CD8-positive, alpha-beta memory T cell (primary cell): ENCODE results near the gene PLXND1. TPM values are rescaled to one million over a fixed set of nuclear protein-coding genes. Genes with fewer than 3 reads are reported as not detected.
"Not testable (repeated sequence)": the region's sequence is repeated elsewhere in the genome, so short reads cannot be mapped to it uniquely, and the experiment has no call there.

Source experiments
- CTCF ChIA-PET: fragments of 350-600 bp; sonication (Branson Sonifier 250); formaldehyde crosslinking; loops from one replicate; lab custom pipeline; 2021; ENCODE audit warnings: antibody characterized with exemption; lab: Charles Lee
- POLR2A ChIA-PET: fragments of 350-600 bp; sonication (Branson Sonifier 250); formaldehyde crosslinking; loops from one replicate; lab custom pipeline; 2021; ENCODE audit warnings: antibody characterized with exemption; lab: Charles Lee
- DNase-seq, 5 donors: peaks; one replicate each; pipeline versions ENCODE4 v3.0.0 to v3.0.0-alpha.2; 2020 to 2022; ENCODE audit warnings: mixed read lengths in 1 of 5
- H3K27ac ChIP-seq: one replicate; pipeline ENCODE4 v1.7.0; 2013; ENCODE audit warnings: low read depth, mild to moderate bottlenecking, low read length, moderate library complexity
- H3K27me3 ChIP-seq: 2 replicates; pipeline ENCODE4 v1.7.0; 2013; ENCODE audit warnings: low read length, mild to moderate bottlenecking; ENCODE audit not compliant: insufficient read depth, poor library complexity, severe bottlenecking
- H3K36me3 ChIP-seq: 2 replicates; pipeline ENCODE4 v1.7.0; 2013; ENCODE audit warnings: mild to moderate bottlenecking, low read length, moderate library complexity; ENCODE audit not compliant: insufficient read depth
- H3K4me1 ChIP-seq: 2 replicates; pipeline ENCODE4 v1.7.0; 2013; ENCODE audit warnings: mild to moderate bottlenecking, low read length, moderate library complexity; ENCODE audit not compliant: insufficient read depth
- H3K4me3 ChIP-seq: 2 replicates; pipeline ENCODE4 v1.7.0; 2013; ENCODE audit warnings: mild to moderate bottlenecking, low read length
- H3K9me3 ChIP-seq: 2 replicates; pipeline ENCODE4 v1.7.0; 2013; ENCODE audit warnings: mild to moderate bottlenecking, low read length
- H3K27ac Mint-ChIP-seq, 8 donors: one replicate each; pipeline ENCODE4 v1.8.0; 2020 to 2021; ENCODE audit warnings: mixed read lengths in 8 of 8, mild to moderate bottlenecking in 6 of 8, inconsistent platforms in 3 of 8, moderate library complexity in 3 of 8
- H3K27me3 Mint-ChIP-seq, 2 donors: one replicate each; pipeline ENCODE4 v1.8.0; 2020 to 2021; ENCODE audit warnings: mixed read lengths in 2 of 2, mild to moderate bottlenecking in 1 of 2, moderate library complexity in 1 of 2
- H3K36me3 Mint-ChIP-seq, 3 donors: one replicate each; pipeline ENCODE4 v1.8.0; 2020 to 2021; ENCODE audit warnings: mixed read lengths in 3 of 3, inconsistent platforms in 1 of 3, mild to moderate bottlenecking in 1 of 3
- H3K4me1 Mint-ChIP-seq, 3 donors: one replicate each; pipeline ENCODE4 v1.8.0; 2020 to 2021; ENCODE audit warnings: mixed read lengths in 3 of 3, inconsistent platforms in 1 of 3, mild to moderate bottlenecking in 1 of 3
- H3K4me3 Mint-ChIP-seq, 7 donors: one replicate each; pipeline ENCODE4 v1.8.0; 2020 to 2021; ENCODE audit warnings: mixed read lengths in 7 of 7, mild to moderate bottlenecking in 6 of 7, moderate library complexity in 4 of 7, inconsistent platforms in 2 of 7
- H3K9me3 Mint-ChIP-seq, 5 donors: one replicate each; pipeline ENCODE4 v1.8.0; 2020 to 2022; ENCODE audit warnings: mixed read lengths in 5 of 5, mild to moderate bottlenecking in 3 of 5, moderate library complexity in 2 of 5, inconsistent platforms in 1 of 5
- polyA plus RNA-seq: library from polyadenylated mRNA; unstranded; fragments of 300-500 nt; fragmentation: Illumina TruSeq; gene quantifications from one replicate; pipeline ENCODE4 v1.2.3, GENCODE V29; 2021
- total RNA-seq, 2 experiments: library from RNA; stranded (reverse); gene quantifications; one replicate each; pipeline ENCODE4 v1.2.3, GENCODE V29; 2021

PLXND1 gene
- total and polyA plus RNA-seq, 3 experiments from 2014 or later: 12.1 to 17.3 (median 15.2) TPM

DNA sequence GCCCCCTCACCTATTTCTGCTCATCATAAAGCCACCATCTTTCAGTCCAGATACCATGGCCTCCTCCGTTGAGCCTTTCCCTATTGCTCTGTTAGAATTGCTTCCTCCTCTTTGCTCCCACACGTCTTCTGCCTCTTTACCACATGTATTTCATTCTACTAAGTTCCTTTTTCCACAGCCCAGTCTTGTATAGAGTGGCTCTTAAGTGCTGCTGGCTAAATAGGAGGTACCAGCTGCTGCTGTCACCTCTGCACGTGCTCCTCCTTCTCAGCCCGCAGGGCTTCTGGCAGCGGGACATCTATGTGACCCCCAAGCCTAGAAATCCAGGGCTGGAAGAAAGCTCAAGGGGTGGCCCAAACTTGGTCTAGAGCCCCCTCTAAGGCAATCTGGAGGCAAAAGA is 38.8 kb upstream of the PLXND1 start:
- Mint-ChIP-seq H3K27ac (peak overlapping the region in 2 of 8 donors; percentile 54 to 88), H3K4me3 (no peak overlapping the region), H3K4me1 (peaks cover 2 to 3% (median 3%) of the 10 kb centered on the region in 3 donors), H3K9me3 (no peaks in the 10 kb centered on the region), H3K27me3 (peaks cover 0 to 2% of the 10 kb centered on the region in 2 donors), H3K36me3 (peaks cover 0 to 6% (median 0%) of the 10 kb centered on the region in 3 donors)
- ChIA-PET CTCF (interaction anchor here (1.4 kb wide), 1 partner anchor 155 kb away, joined by 5 read pairs; no protein-coding TSS in a partner anchor), POLR2A (no interaction called here)
- Histone ChIP-seq H3K36me3 (no peaks in the 10 kb centered on the region), H3K4me1 (no peaks in the 10 kb centered on the region), H3K4me3 (no peak overlapping the region), H3K27me3 (no peaks in the 10 kb centered on the region), H3K27ac (no peak overlapping the region), H3K9me3 (no peaks in the 10 kb centered on the region)
- no peak for DNase-seq

DNA sequence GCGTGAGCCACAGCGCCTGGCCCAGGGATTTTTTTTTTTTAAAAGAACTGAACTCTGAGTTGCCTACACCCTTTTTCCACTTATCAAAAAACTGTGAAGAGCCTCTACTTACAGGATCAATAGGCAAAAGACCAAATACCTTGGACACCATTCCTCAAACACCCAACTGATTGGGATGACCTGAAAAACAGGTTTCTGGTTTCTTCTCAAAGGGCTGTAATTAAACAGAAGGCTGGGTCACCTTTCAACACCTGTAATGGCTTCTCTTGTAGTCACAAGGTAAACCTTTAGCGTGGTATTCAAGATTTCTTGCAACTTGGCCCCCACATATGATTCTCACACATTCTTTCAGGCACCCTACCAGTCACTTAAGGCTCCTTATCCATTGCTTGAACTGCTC is 38.4 kb upstream of the PLXND1 start:
- no peaks in the 10 kb centered on the region for H3K4me1 Mint-ChIP-seq
- POLR2A ChIA-PET: no interaction called here
- Histone ChIP-seq H3K36me3 (no peaks in the 10 kb centered on the region), H3K27me3 (no peaks in the 10 kb centered on the region), H3K4me3 (no peak overlapping the region), H3K4me1 (no peaks in the 10 kb centered on the region), H3K9me3 (no peaks in the 10 kb centered on the region), H3K27ac (no peak overlapping the region)
- no peaks in the 10 kb centered on the region for H3K9me3 Mint-ChIP-seq
- H3K27me3 Mint-ChIP-seq: peaks cover 0 to 2% of the 10 kb centered on the region in 2 donors
- peaks cover 0 to 4% (median 0%) of the 10 kb centered on the region in 3 donors for H3K36me3 Mint-ChIP-seq
- no peak overlapping the region for H3K27ac Mint-ChIP-seq
- CTCF ChIA-PET: no interaction called here
- H3K4me3 Mint-ChIP-seq: no peak overlapping the region
- DNase-seq: no peak

DNA sequence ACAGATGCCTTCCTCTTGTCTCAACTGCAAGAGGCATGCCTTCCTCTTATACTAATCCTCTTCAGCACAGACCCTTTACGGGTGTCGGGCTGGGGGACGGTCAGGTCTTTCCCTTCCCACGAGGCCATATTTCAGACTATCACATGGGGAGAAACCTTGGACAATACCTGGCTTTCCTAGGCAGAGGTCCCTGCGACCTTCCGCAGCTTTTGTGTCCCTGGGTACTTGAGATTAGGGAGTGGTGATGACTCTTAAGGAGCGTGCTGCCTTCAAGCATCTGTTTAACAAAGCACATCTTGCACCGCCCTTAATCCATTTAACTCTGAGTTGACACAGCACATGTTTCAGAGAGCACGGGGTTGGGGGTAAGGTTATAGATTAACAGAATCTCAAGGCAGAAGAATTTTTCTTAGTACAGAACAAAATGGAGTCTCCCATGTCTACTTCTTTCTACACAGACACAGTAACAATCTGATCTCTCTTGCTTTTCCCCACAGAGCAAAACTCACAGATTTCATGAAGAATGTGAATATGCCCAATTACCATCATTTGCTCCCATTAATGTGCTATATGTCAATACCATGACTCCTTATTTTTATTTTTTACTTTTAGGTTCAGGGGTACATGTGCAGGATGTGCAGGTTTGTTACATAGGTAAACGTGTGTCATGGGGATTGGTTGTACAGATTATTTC is 35.2 kb upstream of the PLXND1 start:
- CTCF ChIA-PET, H3K4me1 ChIP-seq, H3K4me1 Mint-ChIP-seq, POLR2A ChIA-PET, H3K9me3 Mint-ChIP-seq, H3K4me3 ChIP-seq, H3K27me3 ChIP-seq, H3K27me3 Mint-ChIP-seq, DNase-seq, H3K4me3 Mint-ChIP-seq, H3K36me3 ChIP-seq, H3K27ac ChIP-seq, H3K9me3 ChIP-seq, H3K36me3 Mint-ChIP-seq: not testable (repeated sequence)
- peak overlapping the region in 2 of 8 donors; percentile 1 to 2 for H3K27ac Mint-ChIP-seq

DNA sequence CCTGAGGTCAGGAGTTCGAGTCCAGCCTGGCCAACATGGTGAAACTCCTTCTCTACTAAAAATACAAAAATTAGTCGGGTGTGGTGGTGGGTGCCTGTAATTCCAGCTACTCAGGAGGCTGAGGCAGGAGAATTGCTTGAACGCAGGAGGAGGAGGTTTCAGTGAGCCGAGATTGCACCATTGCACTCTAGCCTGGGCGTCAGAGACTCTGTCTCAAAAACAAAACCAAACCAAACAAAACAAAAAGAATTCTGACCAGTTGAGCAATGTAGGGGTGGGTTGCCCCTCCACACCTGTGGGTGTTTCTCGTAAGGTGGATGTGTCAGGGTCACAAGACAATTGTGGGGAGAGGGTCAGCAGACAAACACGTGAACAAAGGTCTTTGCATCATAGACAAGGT is 34.5 kb upstream of the PLXND1 start:
- H3K27ac Mint-ChIP-seq: peak overlapping the region in 1 of 8 donors; percentile 51
- H3K9me3 Mint-ChIP-seq, H3K4me3 Mint-ChIP-seq, H3K27me3 ChIP-seq, H3K9me3 ChIP-seq, H3K4me1 ChIP-seq, H3K27me3 Mint-ChIP-seq, H3K36me3 ChIP-seq, H3K36me3 Mint-ChIP-seq, DNase-seq, H3K4me1 Mint-ChIP-seq, POLR2A ChIA-PET, CTCF ChIA-PET, H3K4me3 ChIP-seq, H3K27ac ChIP-seq: not testable (repeated sequence)

DNA sequence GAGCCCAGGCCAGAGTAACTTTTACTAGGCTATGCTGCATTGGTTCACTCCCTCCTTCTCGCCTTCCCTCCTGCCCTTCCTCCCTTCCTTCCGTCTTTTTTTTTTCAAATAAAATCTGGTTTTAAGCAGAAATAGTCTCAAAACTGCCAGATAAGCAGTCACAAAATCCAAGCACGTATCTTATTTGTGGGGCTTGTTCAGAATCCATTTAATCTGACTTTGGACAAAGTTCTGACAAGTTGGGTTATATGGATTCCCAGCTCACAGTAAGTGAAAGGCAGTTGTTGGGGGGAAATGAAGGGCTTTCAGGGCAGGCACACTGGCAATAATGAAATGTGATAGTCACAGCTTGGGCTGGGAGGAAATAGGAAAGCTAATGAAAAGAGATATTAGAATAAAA is 32.0 kb upstream of the PLXND1 start:
- H3K27ac ChIP-seq: no peak overlapping the region
- no peak overlapping the region for H3K4me3 Mint-ChIP-seq
- no peaks in the 10 kb centered on the region for H3K27me3 ChIP-seq
- peaks cover 5 to 6% of the 10 kb centered on the region in 2 donors for H3K27me3 Mint-ChIP-seq
- no peak overlapping the region for H3K27ac Mint-ChIP-seq
- peaks cover 2% of the 10 kb centered on the region in 3 donors for H3K4me1 Mint-ChIP-seq
- ChIA-PET POLR2A (no interaction called here), CTCF (interaction anchor here (1.2 kb wide), 1 partner anchor 11 kb away, joined by 4 read pairs; no protein-coding TSS in a partner anchor)
- H3K4me3 ChIP-seq: no peak overlapping the region
- H3K36me3 Mint-ChIP-seq: peaks cover 0 to 2% (median 0%) of the 10 kb centered on the region in 3 donors
- no peak for DNase-seq
- no peaks in the 10 kb centered on the region for H3K36me3 ChIP-seq
- no peaks in the 10 kb centered on the region for H3K4me1 ChIP-seq
- H3K9me3 Mint-ChIP-seq: peaks cover 0 to 2% (median 0%) of the 10 kb centered on the region in 5 donors
- no peaks in the 10 kb centered on the region for H3K9me3 ChIP-seq

DNA sequence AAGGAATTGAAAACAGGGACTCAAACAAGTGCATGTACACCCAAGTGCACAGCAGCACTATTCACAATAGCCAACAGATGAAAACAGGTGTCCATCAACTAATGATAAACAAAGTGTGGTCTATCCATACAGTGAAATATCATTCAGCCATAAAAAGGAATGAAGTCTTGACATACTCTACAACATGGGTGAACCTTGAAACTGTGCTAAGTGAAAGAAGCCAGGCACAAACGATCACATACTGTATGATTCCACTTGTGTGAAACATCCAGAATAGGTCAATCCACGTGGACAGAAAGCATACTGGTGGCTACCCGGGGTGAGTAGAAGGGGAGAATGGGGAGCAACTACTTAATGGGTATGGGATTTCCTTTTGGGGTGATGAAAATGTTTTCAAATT is 29.6 kb upstream of the PLXND1 start:
- Histone ChIP-seq H3K4me3 (no peak overlapping the region), H3K9me3 (no peaks in the 10 kb centered on the region), H3K36me3 (no peaks in the 10 kb centered on the region), H3K27ac (no peak overlapping the region), H3K4me1 (no peaks in the 10 kb centered on the region), H3K27me3 (no peaks in the 10 kb centered on the region)
- Mint-ChIP-seq H3K27me3 (peaks cover 5 to 6% of the 10 kb centered on the region in 2 donors), H3K9me3 (peaks cover 0 to 2% (median 0%) of the 10 kb centered on the region in 5 donors), H3K36me3 (peaks cover 0 to 2% (median 0%) of the 10 kb centered on the region in 3 donors), H3K4me3 (no peak overlapping the region), H3K4me1 (peaks cover 3 to 5% (median 4%) of the 10 kb centered on the region in 3 donors), H3K27ac (no peak overlapping the region)
- CTCF ChIA-PET: no interaction called here
- POLR2A ChIA-PET: no interaction called here
- no peak for DNase-seq

DNA sequence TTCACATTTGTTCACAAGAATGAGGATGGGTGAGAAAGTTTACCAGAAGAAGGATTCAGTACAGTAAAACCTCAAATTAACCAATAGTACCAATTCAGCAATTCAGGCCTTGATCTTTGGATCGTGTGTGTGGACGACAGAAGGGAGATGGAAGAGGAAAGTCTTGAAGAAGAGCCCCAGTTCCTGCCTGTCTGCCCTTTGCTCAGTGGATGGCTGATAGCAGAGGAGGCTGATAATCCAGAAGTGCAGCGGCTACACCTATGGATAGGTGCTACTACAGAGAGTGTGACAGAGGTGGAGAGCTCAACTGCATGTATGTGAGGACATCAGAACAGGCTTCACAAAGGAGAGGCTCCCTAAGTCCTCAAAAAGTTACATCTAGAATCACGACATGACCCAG is 29.2 kb upstream of the PLXND1 start:
- ChIA-PET CTCF (interaction anchor here (0.9 kb wide), 1 partner anchor 11 kb away, joined by 4 read pairs; no protein-coding TSS in a partner anchor), POLR2A (no interaction called here)
- Histone ChIP-seq H3K4me1 (no peaks in the 10 kb centered on the region), H3K4me3 (no peak overlapping the region), H3K27ac (no peak overlapping the region), H3K27me3 (no peaks in the 10 kb centered on the region), H3K9me3 (no peaks in the 10 kb centered on the region), H3K36me3 (no peaks in the 10 kb centered on the region)
- Mint-ChIP-seq H3K4me3 (no peak overlapping the region), H3K36me3 (peaks cover 0 to 2% (median 0%) of the 10 kb centered on the region in 3 donors), H3K4me1 (peaks cover 3 to 5% (median 4%) of the 10 kb centered on the region in 3 donors), H3K27me3 (peaks cover 5 to 6% of the 10 kb centered on the region in 2 donors), H3K27ac (peak overlapping the region in 1 of 8 donors; percentile 31), H3K9me3 (peaks cover 0 to 2% (median 0%) of the 10 kb centered on the region in 5 donors)
- DNase-seq: no peak

DNA sequence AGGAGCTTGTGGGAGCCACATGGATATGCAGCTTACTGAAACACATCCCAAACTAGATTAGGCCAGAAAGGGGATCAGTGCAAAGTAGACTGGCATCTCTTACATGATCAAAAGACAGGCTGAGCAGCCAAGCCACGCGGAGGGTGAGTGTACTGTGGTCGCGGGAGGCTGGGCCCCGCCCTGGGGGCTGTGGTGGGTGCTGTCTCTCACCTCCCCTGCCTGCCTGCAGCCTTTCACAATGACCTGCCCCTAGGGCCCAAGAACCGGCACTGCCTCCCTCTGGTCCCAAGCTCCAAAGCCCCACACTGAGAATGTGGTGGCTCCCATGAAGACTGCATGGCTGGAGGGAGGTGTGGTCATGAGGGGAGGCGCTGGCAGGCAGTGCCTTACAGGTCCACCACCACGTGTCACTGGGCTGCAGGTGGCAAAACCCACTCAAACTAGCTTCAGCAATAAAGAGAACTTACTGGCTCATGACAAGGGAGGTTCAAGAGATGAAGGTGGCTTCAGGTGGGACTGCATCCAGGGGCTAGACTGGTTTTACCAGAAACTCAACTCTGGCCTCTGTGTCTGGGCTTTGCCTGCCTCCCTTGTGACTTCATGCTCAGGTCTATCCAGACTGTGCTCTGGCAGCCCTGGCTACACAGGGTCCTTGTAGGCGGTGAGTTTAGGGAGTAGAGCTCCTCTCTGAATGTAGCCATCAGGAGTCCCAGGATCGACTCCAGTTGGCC is 27.4 kb upstream of the PLXND1 start:
- ChIA-PET CTCF (interaction anchor here (1.6 kb wide), 1 partner anchor 300 kb away, joined by 3 read pairs; no protein-coding TSS in a partner anchor), POLR2A (no interaction called here)
- H3K9me3 Mint-ChIP-seq: peaks cover 0 to 2% (median 0%) of the 10 kb centered on the region in 5 donors

More for the DNA sequence above, 27.4 kb upstream of the PLXND1 start:
- DNase-seq: no peak
- Mint-ChIP-seq H3K36me3 (peaks cover 0 to 2% (median 0%) of the 10 kb centered on the region in 3 donors), H3K27ac (peak overlapping the region in 2 of 8 donors; percentile 52 to 84), H3K4me3 (no peak overlapping the region), H3K4me1 (peaks cover 3 to 5% (median 4%) of the 10 kb centered on the region in 3 donors), H3K27me3 (peaks cover 5 to 6% of the 10 kb centered on the region in 2 donors)
- Histone ChIP-seq H3K27me3 (no peaks in the 10 kb centered on the region), H3K9me3 (no peaks in the 10 kb centered on the region), H3K4me3 (no peak overlapping the region), H3K27ac (no peak overlapping the region), H3K4me1 (no peaks in the 10 kb centered on the region), H3K36me3 (no peaks in the 10 kb centered on the region)
